ENCODE results near the gene MAPRE2.
"Not testable (repeated sequence)": the region's sequence is repeated elsewhere in the genome, so short reads cannot be mapped to it uniquely, and the experiment has no call there.

MAPRE2 gene

DNA sequence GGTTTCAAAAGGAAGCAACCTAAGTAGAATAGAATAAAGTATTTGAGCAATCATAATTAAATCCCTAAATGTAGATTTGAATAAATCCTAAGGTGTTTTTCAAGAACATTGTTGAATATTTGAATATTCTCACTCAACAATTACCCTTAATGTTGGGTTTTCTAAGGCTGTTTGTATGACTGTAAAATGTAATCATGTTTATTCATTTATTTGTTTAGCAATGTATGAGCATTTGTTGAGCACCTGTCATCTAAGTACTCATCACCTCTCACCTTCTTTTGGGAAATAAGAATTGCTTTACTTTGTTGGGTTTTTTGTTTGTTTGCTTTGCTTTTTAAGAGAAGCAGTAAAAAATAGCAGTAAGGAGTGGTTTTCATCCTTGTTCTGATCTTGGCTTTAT is 66.0 kb downstream of the MAPRE2 start:
- no peak overlapping the region for H3K4me3 ChIP-seq (ENCODE audit: low read length)
- H3K27me3 ChIP-seq (ENCODE audit: control insufficient read depth, insufficient read depth, low read length) = no peaks in the 10 kb centered on the region
- no peaks in the 10 kb centered on the region for H3K36me3 ChIP-seq (ENCODE audit: control insufficient read depth, insufficient read depth, low read length)
- H3K9me3 ChIP-seq (ENCODE audit: control insufficient read depth, low read length) = no peaks in the 10 kb centered on the region
- H3K9ac ChIP-seq (ENCODE audit: low read length) = no peak overlapping the region
- H3K4me1 ChIP-seq (ENCODE audit: control insufficient read depth, insufficient read depth, low read length) = no peaks in the 10 kb centered on the region

GRCh38 chr18:35108088-35108487 is 66.9 kb downstream of the MAPRE2 start:
- H3K9ac ChIP-seq (ENCODE audit: low read length); H3K27me3 ChIP-seq (ENCODE audit: control insufficient read depth, insufficient read depth, low read length); H3K9me3 ChIP-seq (ENCODE audit: control insufficient read depth, low read length); H3K4me1 ChIP-seq (ENCODE audit: control insufficient read depth, insufficient read depth, low read length); H3K4me3 ChIP-seq (ENCODE audit: low read length); H3K36me3 ChIP-seq (ENCODE audit: control insufficient read depth, insufficient read depth, low read length): not testable (repeated sequence)

DNA sequence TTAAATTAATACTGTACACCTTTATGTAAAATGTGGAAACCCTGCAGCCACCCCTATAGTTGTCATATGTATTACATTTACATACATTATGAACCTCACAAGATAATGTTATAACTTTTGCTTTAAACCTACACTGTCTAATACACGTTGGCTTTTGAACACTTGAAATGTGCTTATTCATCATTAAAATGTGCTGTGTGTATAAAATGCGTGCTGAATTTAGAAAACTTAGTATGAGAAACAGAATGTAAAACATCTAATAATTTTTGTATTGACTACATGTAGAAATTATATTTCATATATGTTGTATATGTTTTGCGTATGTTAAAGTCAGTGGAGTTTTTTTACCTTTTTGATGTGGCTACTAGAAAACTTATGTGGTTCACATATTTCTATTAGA is 68.8 kb downstream of the MAPRE2 start:
- Histone ChIP-seq H3K4me3 (ENCODE audit: low read length) (no peak overlapping the region), H3K27me3 (ENCODE audit: control insufficient read depth, insufficient read depth, low read length) (no peaks in the 10 kb centered on the region), H3K9me3 (ENCODE audit: control insufficient read depth, low read length) (no peaks in the 10 kb centered on the region), H3K36me3 (ENCODE audit: control insufficient read depth, insufficient read depth, low read length) (no peaks in the 10 kb centered on the region), H3K4me1 (ENCODE audit: control insufficient read depth, insufficient read depth, low read length) (no peaks in the 10 kb centered on the region), H3K9ac (ENCODE audit: low read length) (no peak overlapping the region)

- H3K4me3 ChIP-seq (ENCODE audit: low read length) = no peak overlapping the region
- H3K9me3 ChIP-seq (ENCODE audit: control insufficient read depth, low read length) = no peaks in the 10 kb centered on the region
- H3K27me3 ChIP-seq (ENCODE audit: control insufficient read depth, insufficient read depth, low read length) = no peaks in the 10 kb centered on the region
Observed at GRCh38 chr18:35110554-35111485, 69.6 kb downstream of the MAPRE2 start.

DNA sequence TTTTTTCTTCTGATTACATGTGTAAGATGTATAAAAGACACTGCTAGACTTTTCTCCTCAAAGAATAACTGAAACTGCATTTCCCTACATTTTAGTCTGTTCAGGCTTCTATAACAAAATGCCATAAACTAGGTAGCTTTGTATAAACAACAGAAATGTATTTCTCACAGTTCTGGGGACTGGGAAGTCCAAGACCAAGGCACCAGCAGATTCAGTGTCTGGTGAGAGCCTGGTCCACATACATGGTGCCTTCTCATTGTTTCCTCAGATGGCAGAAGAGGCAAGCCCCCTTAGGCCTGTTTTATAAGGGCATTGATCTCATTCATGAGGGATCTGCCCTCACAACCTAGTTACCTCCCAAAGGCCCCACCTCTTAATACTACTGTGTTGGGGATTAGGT is 71.5 kb downstream of the MAPRE2 start:
- H3K9me3 ChIP-seq (ENCODE audit: control insufficient read depth, low read length) = no peaks in the 10 kb centered on the region
- H3K36me3 ChIP-seq (ENCODE audit: control insufficient read depth, insufficient read depth, low read length) = no peaks in the 10 kb centered on the region
- H3K4me3 ChIP-seq (ENCODE audit: low read length) = no peak overlapping the region
- no peaks in the 10 kb centered on the region for H3K27me3 ChIP-seq (ENCODE audit: control insufficient read depth, insufficient read depth, low read length)
- H3K9ac ChIP-seq (ENCODE audit: low read length) = no peak overlapping the region
- no peaks in the 10 kb centered on the region for H3K4me1 ChIP-seq (ENCODE audit: control insufficient read depth, insufficient read depth, low read length)

More at GRCh38 chr18:35110554-35111485, 69.6 kb downstream of the MAPRE2 start:
- Histone ChIP-seq H3K9ac (ENCODE audit: low read length) (no peak overlapping the region), H3K4me1 (ENCODE audit: control insufficient read depth, insufficient read depth, low read length) (no peaks in the 10 kb centered on the region), H3K36me3 (ENCODE audit: control insufficient read depth, insufficient read depth, low read length) (no peaks in the 10 kb centered on the region)

- Histone ChIP-seq H3K27me3 (ENCODE audit: control insufficient read depth, insufficient read depth, low read length) (no peaks in the 10 kb centered on the region), H3K36me3 (ENCODE audit: control insufficient read depth, insufficient read depth, low read length) (no peaks in the 10 kb centered on the region), H3K4me3 (ENCODE audit: low read length) (no peak overlapping the region), H3K4me1 (ENCODE audit: control insufficient read depth, insufficient read depth, low read length) (no peaks in the 10 kb centered on the region), H3K9ac (ENCODE audit: low read length) (no peak overlapping the region), H3K9me3 (ENCODE audit: control insufficient read depth, low read length) (no peaks in the 10 kb centered on the region)
Observed at GRCh38 chr18:35114305-35114704, 73.1 kb downstream of the MAPRE2 start.

GRCh38 chr18:35116784-35117318 is 75.6 kb downstream of the MAPRE2 start:
- Histone ChIP-seq H3K9ac (ENCODE audit: low read length) (no peak overlapping the region), H3K9me3 (ENCODE audit: control insufficient read depth, low read length) (no peaks in the 10 kb centered on the region), H3K4me3 (ENCODE audit: low read length) (no peak overlapping the region), H3K4me1 (ENCODE audit: control insufficient read depth, insufficient read depth, low read length) (no peaks in the 10 kb centered on the region), H3K36me3 (ENCODE audit: control insufficient read depth, insufficient read depth, low read length) (no peaks in the 10 kb centered on the region), H3K27me3 (ENCODE audit: control insufficient read depth, insufficient read depth, low read length) (no peaks in the 10 kb centered on the region)

DNA sequence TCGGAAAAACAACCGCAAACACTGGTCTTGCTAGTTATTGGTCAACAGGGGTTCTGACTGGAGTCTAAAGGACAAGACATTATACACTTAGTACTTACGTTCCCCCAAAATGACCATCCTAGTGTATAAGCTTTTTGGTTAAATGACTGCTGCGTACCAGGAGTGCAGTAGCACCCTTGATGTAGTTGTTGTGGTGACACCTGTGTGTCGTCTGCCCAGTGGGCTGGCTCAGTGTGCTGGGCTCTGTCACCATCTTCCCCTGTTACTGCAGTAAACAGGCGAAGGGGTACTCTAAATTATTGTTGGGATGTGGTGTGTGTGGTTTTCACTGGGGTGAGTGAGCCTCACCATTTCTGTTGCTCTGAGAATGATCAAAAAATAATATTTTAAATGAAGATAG is 76.2 kb downstream of the MAPRE2 start:
- no peak overlapping the region for H3K4me3 ChIP-seq (ENCODE audit: low read length)
- H3K4me1 ChIP-seq (ENCODE audit: control insufficient read depth, insufficient read depth, low read length) = no peaks in the 10 kb centered on the region
- H3K27me3 ChIP-seq (ENCODE audit: control insufficient read depth, insufficient read depth, low read length) = no peaks in the 10 kb centered on the region
- no peaks in the 10 kb centered on the region for H3K36me3 ChIP-seq (ENCODE audit: control insufficient read depth, insufficient read depth, low read length)
- H3K9me3 ChIP-seq (ENCODE audit: control insufficient read depth, low read length) = no peaks in the 10 kb centered on the region
- no peak overlapping the region for H3K9ac ChIP-seq (ENCODE audit: low read length)

DNA sequence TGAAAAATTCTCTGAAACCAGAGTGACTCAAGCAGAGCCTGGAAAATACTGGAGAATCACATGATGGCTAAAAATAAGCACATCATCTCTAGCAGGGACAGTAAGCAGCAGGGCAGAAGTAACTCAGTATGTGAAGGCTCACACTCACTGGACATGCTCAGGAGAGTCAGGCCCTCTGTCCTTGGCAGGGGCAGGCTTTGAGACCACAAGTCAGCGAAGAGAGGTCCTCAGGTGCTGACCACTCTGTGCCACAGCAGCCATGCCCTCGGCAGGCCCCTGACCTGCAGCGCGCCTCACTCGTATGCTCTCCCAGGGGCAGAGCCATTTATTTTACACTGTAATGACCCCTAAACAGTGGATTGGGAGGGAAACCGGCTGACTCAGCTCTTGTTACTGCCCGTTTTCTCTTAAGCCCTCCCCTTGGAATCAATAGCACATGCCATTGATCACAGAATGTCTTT is 76.8 kb downstream of the MAPRE2 start:
- H3K36me3 ChIP-seq (ENCODE audit: control insufficient read depth, insufficient read depth, low read length) = no peaks in the 10 kb centered on the region
- H3K9me3 ChIP-seq (ENCODE audit: control insufficient read depth, low read length) = no peaks in the 10 kb centered on the region
- H3K9ac ChIP-seq (ENCODE audit: low read length) = no peak overlapping the region
- H3K4me1 ChIP-seq (ENCODE audit: control insufficient read depth, insufficient read depth, low read length) = no peaks in the 10 kb centered on the region
- H3K4me3 ChIP-seq (ENCODE audit: low read length) = no peak overlapping the region
- no peaks in the 10 kb centered on the region for H3K27me3 ChIP-seq (ENCODE audit: control insufficient read depth, insufficient read depth, low read length)

- H3K27me3 ChIP-seq (ENCODE audit: control insufficient read depth, insufficient read depth, low read length) = no peaks in the 10 kb centered on the region
- H3K4me1 ChIP-seq (ENCODE audit: control insufficient read depth, insufficient read depth, low read length) = no peaks in the 10 kb centered on the region
- no peak overlapping the region for H3K9ac ChIP-seq (ENCODE audit: low read length)
- H3K9me3 ChIP-seq (ENCODE audit: control insufficient read depth, low read length) = no peaks in the 10 kb centered on the region
- H3K36me3 ChIP-seq (ENCODE audit: control insufficient read depth, insufficient read depth, low read length) = no peaks in the 10 kb centered on the region
- H3K4me3 ChIP-seq (ENCODE audit: low read length) = no peak overlapping the region
Observed at GRCh38 chr18:35118641-35119040, 77.4 kb downstream of the MAPRE2 start.

DNA sequence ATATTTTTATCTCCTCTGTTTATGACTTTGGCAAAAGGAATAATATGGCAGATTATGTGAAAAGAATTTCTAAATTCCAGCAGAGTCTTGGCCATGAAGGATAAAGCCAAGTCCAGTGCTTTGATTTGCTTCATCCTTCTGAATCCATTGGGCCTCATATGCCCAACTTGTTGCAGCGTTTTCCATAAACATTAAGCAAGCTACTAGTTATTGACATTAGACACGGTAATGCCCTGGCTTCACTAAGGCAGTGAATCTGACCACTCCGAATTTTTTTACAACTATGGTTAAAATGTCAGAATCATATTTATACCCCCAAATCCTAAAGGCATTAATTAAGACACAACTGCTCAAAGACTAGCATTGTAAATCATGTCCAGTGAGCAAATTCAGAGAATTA is 79.8 kb downstream of the MAPRE2 start:
- Histone ChIP-seq H3K9ac (ENCODE audit: low read length) (no peak overlapping the region), H3K36me3 (ENCODE audit: control insufficient read depth, insufficient read depth, low read length) (no peaks in the 10 kb centered on the region), H3K4me1 (ENCODE audit: control insufficient read depth, insufficient read depth, low read length) (no peaks in the 10 kb centered on the region), H3K27me3 (ENCODE audit: control insufficient read depth, insufficient read depth, low read length) (no peaks in the 10 kb centered on the region), H3K9me3 (ENCODE audit: control insufficient read depth, low read length) (no peaks in the 10 kb centered on the region), H3K4me3 (ENCODE audit: low read length) (no peak overlapping the region)

GRCh38 chr18:35121531-35121930 is 80.3 kb downstream of the MAPRE2 start:
- Histone ChIP-seq H3K9me3 (ENCODE audit: control insufficient read depth, low read length) (no peaks in the 10 kb centered on the region), H3K27me3 (ENCODE audit: control insufficient read depth, insufficient read depth, low read length) (no peaks in the 10 kb centered on the region), H3K4me1 (ENCODE audit: control insufficient read depth, insufficient read depth, low read length) (no peaks in the 10 kb centered on the region), H3K36me3 (ENCODE audit: control insufficient read depth, insufficient read depth, low read length) (no peaks in the 10 kb centered on the region), H3K4me3 (ENCODE audit: low read length) (no peak overlapping the region), H3K9ac (ENCODE audit: low read length) (no peak overlapping the region)
